NCI-H146 treated with DMSO at 0.1 percent for 48 hours (cell line): ENCODE results near the gene LRIT3.

Experiments
- DNase-seq: peaks from one replicate; lab custom pipeline; 2025; ENCODE audit not compliant: unreplicated experiment; lab: John Stamatoyannopoulos, UW

LRIT3 gene

GRCh38 chr4:109890076-109890475 lies 42.2 kb downstream of the LRIT3 start:
- no peak for DNase-seq

- no peak for DNase-seq
Observed at GRCh38 chr4:109902559-109903251, 54.8 kb downstream of the LRIT3 start.

- no peak for DNase-seq
Observed at GRCh38 chr4:109908731-109909130, 60.8 kb downstream of the LRIT3 start.

GRCh38 chr4:109910256-109910655 lies 62.3 kb downstream of the LRIT3 start:
- no peak for DNase-seq

GRCh38 chr4:109912706-109913595 lies 65.0 kb downstream of the LRIT3 start, which contains the start of gene EGF:
EGF (plus strand) TSS chr4:109912883; CDS start chr4:109913336, 453 bp downstream.
- no peak for DNase-seq

GRCh38 chr4:109913596-109914241 lies 65.8 kb downstream of the LRIT3 start:
- DNase-seq, result no peak

GRCh38 chr4:109914322-109914721 lies 66.4 kb downstream of the LRIT3 start:
- DNase-seq, result no peak

GRCh38 chr4:109915385-109916026 lies 67.6 kb downstream of the LRIT3 start:
- no peak for DNase-seq

GRCh38 chr4:109916027-109916409 lies 68.1 kb downstream of the LRIT3 start:
- DNase-seq, result no peak

- DNase-seq, result no peak
Observed at GRCh38 chr4:109921384-109921808, 73.5 kb downstream of the LRIT3 start.
